HG02571 (cell line): Measurements from ENCODE around the gene ARHGAP9.
A peak's percentile ranks its signal among the peaks of the same experiment; 100 is the strongest.
"Not testable (repeated sequence)": the region's sequence is repeated elsewhere in the genome, so short reads cannot be mapped to it uniquely, and the experiment has no call there.

ENCODE experiments used
- ATAC-seq: cut with Tn5 transposase; IDR thresholded peaks from one replicate; pipeline ENCODE4 v1.9.1; 2021; ENCODE audit warnings: mild to moderate bottlenecking, moderate library complexity; ENCODE audit not compliant: unreplicated experiment

The ARHGAP9 gene

DNA sequence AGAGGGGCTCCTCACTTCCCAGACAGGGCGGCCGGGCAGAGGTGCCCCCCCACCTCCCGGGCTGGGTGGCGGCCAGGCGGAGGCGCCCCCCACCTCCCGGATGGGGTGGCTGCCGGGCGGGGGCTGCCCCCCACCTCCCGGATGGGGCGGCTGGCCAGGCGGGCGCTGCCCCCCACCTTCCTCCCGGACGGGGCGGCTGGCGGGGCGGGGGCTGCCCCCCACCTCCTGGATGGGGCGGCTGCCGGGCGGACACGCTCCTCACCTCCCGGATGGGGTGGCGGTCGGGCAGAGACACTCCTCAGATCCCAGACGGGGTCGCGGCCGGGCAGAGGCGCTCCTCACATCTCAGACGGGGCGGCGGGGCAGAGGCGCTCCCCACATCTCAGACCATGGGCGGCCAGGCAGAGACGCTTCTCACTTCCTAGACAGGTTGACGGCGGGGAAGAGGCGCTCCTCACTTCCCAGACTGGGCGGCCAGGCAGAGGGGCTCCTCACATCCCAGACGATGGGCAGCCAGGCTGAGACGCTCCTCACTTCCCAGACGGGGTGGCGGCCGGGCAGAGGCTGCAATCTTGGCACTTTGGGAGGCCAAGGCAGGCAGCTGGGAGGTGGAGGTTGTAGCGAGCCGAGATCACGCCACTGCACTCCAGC is 15.5 kb upstream of the ARHGAP9 start:
- not testable (repeated sequence) for ATAC-seq

DNA sequence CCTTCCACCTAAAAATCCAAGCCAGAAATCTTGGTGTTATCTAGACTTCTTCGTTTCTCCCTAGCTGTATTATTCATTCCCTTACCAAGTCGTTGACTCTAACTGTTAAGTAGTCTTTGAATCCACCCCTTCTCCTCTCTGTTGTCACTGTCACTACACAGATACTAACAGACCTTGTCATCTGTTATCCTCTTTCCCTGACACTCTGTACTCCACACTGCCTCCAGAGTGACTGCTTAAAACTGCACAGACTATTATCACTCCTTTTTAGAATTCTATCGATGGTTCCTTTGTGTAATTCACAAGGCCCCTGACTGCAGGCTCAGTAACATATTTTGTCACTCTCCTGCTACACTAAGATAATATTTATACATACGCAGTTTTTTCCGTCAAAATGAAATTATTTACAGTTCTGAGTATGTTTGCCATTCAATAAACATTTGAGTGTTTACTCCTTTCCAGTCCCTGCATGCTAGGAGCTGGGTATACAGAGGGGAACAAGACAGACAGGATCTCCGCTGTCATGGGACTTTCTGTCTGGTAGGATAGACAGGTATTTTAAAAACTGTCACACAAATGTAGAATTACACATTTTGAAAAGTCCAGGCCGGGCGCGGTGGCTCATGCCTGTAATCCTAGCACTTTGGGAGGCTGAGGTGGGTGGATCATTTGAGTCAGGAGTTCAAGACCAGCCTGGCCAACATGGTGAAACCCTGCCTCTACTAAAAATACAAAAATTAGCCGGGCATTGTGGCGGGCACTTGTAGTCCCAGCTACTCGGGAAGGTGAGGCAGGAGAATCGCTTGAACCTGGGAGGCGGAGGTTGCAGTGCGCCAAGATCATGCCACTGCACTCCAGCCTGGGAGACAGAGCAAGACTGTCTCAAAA is 12.0 kb upstream of the ARHGAP9 start:
- no peak for ATAC-seq

DNA sequence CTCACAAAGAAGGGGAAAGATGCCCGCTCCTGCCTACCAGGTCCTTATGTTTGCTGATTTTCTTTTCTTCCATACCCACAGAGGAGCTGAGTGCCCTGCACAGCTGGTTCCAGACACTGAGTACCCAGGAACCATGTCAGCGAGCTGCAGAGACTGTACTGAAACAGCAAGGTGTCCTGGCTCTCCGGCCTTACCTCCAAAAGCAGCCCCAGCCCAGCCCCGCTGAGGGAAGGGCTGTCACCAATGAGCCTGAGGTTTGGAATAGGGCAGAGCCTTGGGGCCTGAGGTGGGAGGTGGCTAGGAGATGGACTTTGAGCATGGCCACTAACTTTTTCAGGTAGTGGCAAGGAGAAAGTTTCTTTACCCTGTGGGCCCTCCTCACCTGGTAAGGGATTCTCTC is 10.5 kb upstream of the ARHGAP9 start:
- ATAC-seq = no peak

DNA sequence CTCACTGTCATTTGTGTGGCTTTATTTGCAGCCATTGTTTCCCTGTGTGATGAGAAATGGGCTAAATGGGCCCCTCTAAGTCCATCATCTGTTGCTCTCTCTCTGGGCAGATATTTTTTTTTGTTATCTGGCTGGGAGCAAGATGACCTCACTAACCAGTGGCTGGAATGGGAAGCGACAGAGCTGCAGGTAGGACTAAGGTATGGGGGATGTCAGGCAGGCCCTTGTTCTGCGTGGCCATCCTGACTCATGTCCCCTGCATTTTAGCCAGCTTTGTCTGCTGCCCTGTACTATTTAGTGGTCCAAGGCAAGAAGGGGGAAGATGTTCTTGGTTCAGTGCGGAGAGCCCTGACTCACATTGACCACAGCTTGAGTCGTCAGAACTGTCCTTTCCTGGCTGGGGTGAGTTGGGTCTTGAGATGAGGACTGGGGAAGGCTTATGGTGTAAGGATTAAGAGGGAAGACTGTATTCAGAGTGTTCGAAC is 9.5 kb upstream of the ARHGAP9 start:
- ATAC-seq = no peak

DNA sequence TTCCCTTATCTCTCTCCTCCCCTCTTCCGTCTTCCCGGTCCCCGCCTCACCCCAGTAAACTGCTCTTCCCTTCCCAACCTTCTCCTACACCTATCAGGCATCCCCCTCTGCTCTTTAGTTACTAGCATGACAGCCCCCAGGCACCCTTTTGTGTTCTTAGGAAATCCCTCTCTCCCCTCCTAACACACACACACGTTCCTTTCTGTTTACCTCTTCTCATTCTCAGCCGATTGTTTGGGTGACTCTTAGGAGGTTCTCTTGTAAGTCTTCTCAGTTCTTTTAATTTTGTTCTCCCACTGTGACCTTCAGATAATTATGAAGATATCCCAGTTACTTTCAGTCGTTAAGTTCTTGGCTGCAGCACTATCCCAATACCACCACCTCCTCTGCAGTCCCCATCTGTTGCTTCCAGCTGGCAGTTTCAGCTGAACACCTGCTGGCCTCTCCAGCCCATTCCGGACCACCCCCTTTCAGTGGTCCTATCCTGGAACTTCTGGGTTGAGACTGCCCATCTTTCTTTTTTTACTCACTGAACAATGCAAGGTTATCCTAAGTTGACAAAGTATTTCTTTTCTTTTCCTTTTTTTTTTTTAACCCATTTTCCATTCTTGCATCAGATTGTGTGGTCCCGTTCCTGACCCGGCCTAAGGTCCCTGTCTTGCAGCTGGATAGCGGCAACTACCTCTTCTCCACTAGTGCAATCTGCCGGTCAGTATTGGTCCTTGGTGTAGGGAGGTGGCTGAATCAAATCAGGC is 8.9 kb upstream of the ARHGAP9 start:
- ATAC-seq = no peak

DNA sequence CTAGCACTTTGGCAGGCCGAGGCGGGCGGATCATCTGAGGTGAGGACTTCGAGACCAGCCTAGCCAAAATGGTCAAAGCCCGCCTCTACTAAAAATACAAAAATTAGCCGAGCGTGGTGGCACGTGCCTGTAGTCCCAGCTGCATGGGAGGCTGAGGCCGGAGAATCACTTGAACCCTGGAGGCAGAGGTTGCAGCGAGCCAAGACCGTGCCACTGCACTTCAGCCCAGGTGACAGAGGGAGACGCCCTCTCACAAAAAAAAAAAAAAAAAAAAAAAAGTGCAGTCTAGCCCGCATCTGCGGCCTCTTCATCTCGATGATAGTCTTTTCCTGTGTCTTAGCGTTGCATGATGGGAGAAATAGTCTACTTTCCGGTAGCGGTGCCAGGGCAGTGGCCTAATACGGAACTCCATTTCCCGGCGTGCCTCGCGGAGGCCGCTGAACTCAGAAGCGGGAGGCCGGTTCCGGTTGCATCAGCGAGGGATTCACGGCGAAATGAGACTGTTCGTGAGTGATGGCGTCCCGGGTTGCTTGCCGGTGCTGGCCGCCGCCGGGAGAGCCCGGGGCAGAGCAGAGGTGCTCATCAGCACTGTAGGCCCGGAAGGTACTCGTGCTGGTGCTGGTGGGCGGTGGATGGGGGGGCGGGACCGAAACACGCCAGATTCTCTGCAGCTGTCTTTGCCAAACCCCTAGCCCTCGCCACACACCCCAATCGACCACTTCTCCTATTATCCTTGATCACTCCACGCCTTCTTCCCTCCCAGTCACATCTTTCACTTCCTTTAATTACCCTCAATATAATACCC is 8.1 kb upstream of the ARHGAP9 start, which contains the start of gene MARS1:
Gene MARS1 (plus strand): TSS at position 472 of the 805 bp plus-strand sequence. CDS start 23 bp downstream, at position 495.
- peak; percentile 97 for ATAC-seq

DNA sequence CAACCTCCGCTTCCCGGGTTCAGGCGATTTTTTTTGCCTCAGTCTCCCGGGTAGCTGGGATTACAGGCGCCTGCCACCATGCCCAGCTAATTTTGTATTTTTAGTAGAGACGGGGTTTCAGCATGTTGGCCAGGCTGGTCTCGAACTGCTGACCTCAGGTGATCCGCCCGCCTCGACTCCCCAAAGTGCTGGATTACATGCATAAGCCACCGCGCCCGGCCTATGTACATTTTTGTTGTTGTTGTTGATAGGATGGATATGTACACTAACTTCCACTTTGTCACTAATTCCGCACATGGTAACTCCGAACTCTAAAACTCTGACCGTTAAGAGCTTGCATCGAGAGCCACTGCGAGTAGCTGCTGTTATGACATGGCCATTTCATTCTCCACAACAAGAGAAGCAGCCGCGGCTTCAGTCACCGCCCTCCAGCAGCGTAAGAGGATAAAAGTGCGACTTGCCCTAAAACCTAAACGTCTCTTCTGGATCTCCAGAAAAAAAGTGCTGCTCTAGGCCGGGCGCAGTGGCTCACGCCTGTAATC is 7.5 kb upstream of the ARHGAP9 start:
- no peak for ATAC-seq

DNA sequence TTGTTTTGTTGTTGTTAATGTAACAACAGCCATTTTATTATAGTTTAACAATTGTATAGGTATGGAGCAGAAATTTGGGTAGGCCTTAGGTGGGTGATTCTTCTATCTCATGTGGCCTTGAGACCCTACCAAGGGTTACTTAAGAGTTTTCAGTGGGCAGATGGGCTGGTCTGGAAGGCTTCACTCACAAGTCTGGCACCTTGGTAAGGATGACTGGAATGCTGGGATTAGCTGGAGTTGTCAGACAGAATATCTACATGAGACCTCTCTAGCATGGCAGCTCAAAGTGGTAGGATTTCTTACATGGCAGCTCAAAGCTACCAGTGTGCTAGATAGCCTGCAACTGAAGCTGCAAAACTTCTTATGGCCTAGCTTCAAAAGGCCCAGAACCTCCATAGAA is 6.0 kb upstream of the ARHGAP9 start:
- no peak for ATAC-seq

DNA sequence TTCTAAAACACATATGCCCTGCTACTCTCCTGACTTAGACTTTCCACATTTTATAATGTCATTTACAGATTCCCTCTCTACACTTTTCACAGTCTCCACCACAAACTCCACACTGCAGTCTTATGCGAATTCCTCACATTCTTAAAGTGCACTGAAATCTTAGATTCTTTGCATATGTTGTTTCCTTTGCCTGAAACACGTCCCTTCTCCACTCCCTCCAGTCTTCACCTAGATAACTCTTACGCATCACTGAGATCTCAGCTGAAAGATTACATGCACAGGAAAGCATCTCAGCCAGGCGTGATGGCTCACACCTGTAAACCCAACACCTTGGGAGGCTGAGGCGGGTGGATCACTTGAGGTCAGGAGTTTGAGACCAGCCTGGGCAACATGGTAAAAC is 3.8 kb upstream of the ARHGAP9 start:
- ATAC-seq = no peak

DNA sequence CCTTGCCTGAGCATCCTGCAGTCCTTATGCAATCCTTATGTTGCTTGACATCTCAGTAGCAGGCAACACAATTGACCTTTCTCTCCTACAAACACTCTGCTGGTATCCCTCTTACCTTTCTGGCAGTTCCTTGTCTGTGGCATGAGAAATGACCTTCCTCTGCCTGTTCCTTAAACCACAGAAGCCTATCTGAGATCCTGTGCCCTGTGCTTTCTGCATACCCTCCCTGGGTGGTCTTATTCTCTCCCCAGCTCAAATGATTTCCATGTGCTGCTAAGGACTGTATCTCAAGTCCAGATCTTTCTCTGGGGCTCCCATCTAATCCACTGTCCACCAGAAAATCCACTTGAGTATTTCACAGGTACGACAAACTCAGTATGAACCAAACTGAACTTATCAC is 2.0 kb upstream of the ARHGAP9 start:
- no peak for ATAC-seq

DNA sequence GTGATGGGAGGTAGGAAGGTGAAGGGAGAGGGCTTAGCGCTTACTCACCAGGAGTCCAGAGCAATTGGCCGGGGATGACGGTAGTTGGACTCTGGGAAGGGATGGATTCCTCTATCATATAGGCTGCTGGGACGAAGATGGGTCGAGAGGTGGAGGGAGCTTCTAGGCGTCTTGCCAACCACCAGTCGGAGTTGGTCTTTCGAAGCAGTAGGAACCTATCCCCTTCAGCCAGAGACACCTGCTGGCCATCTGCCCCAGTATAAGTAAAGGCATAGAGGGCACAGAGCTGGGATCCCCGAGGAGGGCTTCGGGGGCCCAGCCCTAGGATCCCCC is 657 bp downstream of the ARHGAP9 start:
- no peak for ATAC-seq

DNA sequence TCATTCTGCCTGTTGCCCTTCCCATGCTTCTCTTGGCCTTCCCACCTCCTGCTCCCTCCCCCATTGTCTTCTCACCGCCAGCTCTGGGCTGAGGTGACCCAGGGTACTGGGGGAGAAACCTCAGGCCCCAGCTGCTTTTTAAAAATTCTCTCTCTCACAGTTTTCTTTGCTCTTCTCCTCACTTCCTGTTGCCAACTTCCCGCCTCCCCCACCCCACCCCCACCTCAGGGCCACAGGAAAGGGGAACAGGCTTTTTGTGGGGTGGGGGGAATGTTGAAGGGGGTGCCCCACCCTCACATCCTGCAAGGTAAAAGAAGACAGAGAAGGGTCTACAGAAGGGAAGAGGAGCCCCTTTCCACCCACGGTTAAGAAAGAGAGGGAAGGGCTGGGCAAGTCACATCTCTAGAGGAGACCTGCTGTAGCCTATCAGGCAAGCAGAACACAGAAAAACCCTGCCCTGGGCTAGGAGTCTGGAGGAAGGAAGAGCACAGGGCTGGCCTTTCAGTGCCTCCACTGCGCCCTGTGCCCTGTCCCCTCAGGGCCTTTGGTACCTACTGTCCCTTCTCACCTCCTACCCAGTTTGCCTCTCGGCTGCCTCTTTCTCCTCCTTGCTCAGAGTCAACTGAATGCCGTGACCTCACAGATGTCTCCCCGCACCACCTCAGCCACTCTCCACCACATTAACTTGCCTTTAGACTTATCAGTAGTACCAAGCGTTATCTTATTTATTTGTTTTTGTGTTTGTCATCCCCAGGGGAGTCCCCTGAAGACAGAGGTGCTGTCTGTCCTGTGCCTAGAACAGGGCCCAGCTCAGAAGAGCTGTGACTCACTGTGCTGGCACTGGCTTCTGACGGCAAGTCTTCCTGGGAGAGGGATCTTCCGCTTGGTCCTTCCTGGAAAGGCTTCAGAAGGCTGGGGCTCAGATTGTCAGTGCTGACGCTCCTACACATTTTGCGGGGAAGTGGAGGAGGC is 1.7 kb downstream of the ARHGAP9 start:
- no peak for ATAC-seq

DNA sequence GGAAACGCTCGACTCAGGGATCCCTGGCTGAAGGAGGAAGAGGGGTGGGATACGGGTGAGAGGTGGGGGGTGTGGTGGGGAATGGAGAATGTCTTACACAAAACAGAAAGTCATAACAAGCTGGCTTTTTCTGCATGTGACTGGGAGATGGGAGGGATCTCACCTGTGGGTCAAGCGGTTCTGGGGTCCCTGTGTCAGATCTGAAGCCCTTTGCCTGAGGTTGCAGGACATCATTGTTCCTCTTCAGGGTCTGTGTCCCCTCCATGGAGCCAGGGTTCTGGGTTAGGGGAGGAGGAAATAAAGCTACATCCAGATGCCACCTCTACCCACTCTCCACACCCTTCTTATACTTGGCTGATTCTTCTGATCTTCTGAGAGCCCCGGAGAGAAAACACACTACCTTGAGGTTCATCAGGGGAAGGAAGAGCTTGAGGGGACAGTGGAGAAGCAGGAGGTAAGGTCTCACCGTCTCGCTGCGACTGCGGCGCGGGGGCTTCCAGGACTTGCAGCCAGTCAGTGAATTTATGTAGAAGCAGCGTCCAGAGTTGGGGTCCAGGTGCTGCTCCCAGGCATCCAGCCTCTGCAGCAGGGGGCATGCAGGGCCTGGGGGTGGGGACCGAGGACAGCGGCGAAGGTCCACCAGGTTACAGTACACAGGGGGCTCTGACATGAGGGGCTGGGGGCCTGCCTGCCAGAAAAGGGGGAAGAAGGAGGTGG is 2.5 kb downstream of the ARHGAP9 start:
- ATAC-seq = no peak

DNA sequence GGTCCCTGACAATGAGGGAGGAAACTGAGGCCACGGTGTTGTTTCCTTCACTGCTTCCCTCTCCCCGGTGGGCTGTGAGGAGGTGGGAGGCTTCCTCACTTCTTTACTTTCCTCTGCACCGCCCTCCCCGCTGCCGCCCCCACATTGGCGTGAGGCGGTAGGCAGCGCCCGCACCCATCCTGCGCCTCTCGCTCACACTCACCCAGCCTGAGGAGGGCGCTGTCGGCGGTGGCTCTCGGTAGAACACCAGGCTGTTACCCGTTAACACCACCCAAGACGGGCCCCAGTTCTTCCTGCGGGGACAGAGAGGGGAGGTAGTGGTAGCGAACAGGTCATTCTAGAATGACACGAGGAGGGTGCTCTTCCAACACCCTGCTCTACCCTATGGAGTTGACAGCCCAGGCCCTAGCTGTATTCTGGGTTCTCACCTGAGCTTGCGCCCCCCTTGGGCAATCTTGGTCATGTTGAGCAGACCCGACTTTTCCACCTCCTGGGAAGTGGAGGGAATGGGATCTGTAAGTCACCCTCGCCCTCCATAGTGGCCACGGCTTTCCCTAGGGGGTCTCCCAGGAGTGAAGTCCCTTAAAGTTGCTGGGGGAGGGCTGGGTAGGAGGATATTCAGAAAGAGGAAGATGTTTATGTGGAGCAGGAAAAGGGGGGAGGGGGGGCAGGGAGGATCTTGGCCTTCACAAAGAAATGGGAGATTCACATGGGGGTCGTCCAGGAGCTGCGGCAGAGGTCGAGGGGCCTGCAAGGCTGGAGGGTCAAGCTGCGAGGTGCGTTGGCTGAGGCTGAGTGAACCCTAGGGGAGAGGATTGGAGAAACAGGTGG is 3.3 kb downstream of the ARHGAP9 start:
- peak; percentile 42 for ATAC-seq

DNA sequence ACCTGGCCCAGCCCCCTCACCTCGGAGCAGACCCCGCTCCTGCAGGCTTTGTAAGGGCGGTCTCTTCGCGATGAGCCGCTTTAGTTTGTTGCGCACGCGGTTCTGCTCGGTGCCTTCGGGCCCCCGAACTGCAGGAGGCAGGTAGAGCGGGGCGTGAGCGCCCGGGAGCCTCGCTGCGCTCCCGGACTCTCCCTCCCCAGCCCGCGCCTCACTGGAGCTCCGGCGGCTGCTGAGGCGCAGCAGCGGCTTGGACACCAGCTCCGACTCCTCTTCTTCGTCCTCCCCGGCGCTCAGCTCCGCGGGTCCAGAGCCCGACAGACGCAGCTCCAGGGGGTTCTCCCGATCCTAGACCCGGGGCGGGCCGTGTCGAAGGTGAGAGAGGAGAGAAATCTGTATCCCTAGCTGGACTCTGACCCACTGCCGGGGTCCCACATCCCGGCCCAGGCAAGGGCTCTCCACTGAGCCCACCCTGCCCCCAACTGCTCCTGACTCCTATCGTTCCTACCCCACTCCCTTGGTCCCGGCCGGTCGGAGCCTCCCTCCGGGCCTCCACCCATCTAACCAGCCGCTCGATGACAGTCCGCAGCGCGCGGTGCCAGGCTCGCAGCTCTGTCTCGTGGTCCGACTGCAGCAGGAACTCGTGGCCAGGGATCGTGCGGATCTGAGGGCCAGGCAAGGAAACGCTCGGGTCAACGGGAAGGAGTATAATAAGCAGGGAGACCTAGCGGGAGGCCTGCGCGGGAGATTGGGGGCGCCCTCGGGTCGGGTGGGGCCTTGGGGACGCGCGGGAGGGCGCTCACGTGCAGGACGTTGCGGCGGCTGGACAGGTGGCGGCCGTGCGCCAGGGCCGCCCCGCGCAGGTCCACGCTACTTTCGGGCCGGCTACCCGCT is 4.2 kb downstream of the ARHGAP9 start:
- ATAC-seq = no peak

DNA sequence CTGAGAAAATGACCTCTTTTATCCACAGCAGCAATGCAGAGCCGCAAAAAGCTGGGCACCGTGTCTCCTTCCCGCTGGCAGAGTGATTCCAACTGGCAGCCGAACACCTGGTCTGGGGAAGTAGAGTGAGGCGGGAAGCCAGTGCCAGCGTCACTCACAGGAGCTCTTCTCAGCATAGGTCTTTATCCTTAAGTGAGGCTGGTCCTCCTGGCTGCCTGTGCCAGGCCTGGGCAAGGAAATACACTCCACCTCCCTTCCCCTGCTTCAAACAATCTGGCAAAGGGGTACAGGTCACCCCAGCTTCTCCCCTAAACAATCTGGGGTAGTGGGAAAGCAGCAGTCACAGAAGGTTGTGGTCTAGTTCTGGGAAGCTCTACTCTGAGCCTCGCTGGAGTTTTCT is 4.8 kb downstream of the ARHGAP9 start:
- ATAC-seq = no peak

DNA sequence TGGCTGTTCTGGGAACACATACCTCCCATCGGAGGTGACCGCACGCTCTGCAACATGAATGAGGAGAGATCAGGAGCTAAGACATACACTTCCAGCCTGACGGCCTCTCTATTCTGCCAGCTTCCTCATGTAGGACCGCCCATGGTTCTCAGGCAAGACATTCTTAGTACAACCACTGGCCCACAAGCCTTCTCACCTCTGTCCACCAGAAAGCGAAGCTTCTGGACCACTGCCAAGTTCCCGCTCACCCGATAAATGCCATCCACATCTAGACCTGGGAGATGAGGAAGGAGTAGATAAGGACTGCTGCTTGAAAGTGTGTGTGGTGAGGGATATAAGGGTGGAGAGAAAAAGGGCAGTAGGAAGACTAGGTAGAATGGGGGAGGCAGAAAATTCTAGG is 5.2 kb downstream of the ARHGAP9 start:
- no peak for ATAC-seq
